ELF-1 (cell line): ENCODE data around the gene SHD.
"Not testable (repeated sequence)": the region's sequence is repeated elsewhere in the genome, so short reads cannot be mapped to it uniquely, and the experiment has no call there.

Experiments used
- DNase-seq: peaks from one replicate; pipeline ENCODE4 v3.0.0-alpha.2; 2016; ENCODE audit warnings: low read depth, low spot score

The SHD gene

DNA sequence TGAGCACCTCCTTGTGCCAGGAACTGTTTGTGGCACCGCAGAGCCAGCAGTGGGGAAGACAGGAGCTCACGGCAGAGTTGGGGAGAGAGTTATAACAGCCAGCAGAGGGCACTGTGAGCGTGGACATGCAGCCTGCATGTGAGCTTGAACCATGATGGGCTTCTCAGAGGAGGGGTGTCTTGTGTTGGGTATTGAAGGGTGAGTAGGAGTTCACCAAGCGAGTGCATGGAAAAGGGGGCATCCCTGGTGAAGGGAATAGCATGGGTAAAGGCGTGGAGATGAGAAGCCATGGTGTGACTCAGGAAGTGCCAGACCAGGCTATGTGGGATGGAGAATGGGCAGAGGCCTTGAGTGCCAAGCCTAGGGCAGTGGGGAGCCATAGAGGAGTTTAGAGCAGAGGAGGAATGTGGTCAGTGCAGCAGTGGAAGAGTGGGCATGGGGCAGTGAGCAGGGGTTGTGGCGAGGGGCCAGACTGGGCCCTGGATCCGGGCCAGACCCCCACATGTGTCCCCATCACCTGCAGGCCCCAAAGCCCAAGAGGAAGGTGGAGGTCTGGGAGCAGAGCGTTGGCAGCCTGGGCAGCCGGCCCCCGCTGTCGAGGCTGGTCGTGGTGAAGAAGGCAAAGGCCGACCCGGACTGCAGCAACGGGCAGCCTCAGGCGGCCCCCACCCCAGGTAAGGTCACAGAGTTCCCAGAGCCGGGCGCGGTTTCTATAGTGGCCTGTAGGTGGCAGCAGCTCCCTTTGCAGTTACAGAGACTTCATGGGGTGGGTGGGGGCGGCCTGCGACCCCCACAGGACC lies 11.8 kb upstream of the SHD start:
- DNase-seq: peak; percentile 87

DNA sequence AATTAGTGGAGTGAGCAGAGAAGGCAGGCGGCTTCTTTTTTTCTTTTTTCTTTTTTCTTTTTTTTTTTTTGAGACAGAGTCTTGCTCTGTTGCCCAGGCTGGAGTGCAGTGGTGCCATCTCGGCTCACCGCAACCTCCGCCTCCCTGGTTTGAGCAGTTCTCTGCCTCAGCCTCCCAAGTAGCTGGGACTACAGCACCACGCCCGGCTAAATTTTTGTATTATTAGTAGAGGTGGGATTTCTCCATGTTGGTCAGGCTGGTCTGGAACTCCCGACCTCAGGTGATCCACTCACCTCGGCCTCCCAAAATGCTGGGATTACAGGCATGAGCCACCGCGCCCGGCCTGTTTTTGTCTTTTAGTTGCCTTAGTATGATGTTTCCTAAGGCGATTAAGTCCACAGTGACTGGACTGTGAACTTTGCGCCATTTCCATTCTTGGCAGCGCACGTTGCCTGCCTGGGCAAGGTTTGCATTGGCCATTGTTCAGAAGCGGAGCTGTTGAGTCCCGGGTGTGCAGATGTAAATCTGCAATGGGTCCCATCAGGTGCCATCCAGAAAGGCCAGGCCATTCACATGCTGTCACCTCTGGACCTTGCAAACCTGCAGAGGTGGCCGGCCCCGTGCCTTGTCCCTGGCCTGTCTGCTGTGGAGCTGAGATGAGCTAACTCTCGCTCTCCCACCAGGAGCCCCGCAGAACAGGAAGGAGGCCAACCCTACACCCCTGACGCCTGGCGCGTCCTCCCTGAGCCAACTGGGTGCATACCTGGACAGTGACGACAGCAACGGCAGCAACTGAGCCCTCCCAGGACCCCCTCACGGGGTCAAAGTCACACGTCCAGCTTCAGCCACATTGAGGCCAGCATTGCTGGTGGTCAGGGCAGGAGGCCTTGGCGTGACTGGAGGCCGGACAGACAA lies 10.9 kb upstream of the SHD start:
- no peak for DNase-seq

DNA sequence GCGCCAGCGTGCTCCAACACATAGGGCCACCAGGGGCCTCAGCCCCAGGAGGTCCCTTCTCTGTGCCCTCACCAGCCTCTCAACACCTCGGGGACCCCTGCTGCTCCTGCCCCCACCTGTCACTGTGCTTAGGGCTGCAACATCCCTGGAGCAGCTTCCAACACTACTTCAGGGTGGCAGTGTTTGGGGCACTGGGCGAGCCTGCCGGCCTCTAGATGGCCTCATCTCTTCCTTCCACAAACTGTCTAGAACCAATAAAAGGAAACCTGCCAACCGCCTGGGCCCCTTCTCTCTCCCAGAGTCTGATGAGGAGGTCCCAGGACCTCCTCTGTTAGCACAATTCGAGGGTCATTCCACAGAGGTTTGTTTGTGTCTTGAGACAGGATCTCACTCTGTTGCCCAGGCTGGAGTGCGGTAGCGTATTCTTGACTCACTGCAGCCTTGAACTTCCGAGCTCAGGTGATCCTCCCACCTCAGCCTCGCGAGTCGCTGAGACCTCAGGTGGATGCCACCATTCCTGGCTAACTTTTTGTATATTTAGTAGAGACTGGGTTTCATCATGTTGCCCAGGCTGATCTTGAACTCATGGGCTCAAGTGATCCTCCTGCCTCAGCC lies 10.1 kb upstream of the SHD start:
- no peak for DNase-seq

DNA sequence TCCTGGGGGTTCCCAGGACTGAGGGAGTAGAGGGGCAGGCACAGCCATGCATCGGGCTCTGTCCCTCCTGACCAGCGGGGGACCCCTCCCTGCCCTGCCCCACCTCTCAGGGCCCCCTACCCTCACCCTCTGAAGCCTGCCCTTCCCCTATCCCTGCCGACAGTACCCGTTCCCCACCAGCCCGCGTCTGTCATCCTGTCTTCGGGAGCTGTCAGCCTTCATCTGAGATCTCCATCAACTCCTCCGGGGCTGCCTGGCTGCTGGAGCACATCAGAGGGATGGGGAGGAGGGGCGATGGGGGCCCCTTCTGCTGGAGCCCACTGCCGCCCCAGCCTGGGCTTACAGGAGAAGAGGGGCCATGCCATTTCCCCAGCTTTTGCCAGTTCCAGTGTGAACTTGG lies 6.2 kb upstream of the SHD start:
- DNase-seq: no peak

DNA sequence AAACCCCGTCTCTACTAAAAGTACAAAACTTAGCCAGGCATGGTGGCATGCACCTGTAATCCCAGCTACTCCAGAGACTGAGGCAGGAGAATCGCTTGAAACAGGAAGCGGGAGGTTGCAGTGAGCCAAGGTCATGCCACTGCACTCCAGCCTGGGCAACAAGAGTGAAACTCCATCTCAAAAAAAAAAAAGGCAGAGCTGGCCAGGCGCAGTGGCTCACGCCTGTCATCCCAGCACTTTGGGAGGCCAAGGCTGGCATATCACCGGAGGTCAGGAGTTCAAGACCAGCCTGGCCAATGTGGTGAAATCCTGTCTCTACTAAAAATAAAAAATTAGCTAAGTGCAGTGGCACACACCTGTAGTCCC lies 4.8 kb upstream of the SHD start:
- DNase-seq: not testable (repeated sequence)

DNA sequence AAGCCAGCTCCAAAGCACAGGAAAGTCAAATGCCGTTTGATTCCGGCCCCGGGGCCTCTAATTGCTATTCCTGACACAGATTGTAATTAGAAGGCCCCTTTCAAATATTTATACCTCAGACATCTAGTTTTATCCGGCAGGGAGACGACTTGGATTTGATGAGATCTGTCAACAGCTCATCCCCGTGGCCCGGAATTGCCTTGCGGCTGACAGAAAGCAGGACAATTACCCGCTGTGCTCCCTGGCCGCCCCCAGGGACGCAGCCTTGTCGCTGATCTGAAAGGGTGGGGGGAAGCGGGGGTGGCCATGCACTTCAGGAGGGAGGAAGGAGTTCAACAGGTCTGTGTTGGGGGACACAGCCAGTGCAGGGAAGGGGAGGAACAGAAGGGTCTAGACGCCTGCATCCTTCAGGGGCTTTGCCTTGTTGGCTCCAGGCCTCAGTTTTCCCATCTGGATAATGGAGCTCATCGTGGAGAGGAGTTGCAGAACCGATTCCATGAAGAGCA lies 1.8 kb upstream of the SHD start:
- DNase-seq: peak; percentile 41

DNA sequence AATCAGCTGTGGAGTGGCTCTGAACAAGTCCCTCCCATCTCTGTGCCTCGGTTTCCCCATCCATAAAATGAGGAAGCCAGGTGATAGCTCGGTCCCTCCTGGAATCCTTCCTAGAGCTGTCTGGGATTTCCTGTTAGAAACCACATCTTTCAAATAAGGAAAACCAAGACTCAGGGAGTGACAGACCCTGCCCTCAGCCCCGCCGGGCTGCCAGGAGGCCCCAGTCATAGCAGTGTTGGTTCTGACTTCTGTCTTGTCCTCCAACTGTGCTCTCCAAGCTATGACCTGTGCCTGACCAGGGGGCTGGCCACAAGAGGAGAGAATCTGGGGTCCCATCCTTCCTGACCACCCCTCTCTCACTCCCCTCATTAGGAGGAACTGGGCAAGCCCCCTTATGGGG lies 1.1 kb upstream of the SHD start:
- DNase-seq: no peak

DNA sequence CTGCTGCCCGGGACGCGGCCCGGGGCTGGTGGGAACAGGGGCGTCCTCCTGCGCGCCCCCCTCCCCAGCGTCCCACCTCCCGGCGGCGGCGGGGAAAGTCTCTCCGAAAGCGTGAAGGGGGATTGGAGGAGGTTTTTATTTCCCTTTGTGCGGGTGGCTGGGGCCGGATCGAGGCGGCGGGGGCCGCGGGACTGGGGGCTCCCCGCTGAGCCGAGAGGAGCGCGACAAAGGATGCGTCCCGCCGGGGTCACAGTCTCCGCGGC lies 132 bp downstream of the SHD start:
- no peak for DNase-seq

DNA sequence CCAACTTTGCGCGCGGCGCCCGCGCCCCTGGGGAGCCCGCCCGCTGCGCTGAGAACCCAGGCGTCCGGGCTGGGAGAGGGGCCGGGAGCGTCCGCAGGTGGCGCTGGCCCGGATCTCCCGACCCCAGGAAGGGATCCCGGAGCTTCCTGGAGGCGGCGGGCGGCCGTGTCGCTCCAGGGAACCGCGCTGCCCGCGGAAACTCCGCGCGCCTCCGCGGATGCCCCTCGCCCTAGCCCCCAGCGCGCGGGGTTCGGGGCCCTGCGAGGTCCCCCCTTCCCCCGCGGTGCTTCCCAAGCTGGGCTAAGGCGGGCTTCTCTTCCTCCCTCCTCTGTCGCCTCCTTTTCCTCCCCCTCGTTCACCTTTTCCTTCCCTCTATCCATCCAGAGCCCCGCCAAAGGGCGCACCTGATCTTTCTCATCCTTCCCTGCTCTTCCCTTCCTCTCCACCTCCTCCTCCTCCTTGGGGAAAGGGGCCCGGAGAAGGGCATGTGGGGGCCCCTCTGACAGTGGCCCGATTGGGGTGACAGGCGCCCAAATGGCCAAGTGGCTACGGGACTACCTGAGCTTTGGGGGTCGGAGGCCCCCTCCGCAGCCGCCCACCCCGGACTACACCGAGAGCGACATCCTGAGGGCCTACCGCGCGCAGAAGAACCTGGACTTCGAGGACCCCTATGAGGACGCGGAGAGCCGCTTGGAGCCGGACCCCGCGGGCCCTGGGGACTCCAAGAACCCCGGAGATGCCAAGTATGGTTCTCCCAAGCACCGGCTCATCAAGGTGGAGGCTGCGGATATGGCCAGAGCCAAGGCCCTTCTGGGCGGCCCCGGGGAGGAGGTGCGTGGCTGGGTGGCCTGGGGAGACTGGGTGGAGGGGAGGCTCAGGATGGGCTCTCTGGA lies 710 bp downstream of the SHD start:
- DNase-seq: no peak

DNA sequence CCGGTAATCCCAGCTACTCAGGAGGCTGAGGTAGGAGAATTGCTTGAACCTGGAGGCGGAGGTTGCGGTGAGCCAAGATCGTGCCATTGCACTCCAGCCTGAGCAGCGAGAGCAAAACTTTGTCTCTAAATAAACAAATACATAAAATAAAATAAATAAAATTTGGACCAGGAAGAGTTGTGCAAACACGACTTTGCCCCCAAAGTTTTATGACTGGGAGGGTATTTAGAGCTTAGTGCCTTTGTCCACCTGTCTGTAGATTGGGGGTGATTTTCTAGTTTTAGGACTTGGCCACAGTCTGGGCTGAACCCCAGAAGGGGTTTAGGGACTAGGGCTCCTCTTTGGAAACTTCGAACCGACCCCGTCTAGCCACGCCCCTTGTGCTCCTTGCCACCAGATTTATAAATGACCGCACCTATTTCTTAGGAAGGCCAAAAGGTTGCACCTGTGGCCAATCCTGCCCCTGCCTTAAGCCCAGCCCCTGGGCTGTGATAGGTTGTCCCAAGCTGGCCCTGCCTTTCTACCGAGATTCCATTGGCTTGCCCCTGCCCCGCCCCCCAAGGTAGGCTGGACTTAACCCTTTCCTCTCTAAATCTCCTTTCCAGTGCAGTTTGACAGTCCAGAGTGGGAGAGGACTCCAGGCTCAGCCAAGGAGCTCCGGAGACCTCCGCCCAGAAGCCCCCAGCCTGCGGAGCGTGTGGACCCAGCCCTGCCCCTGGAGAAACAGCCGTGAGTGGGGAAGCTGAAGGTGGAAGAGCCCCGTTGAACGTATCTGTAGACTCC lies 5.3 kb downstream of the SHD start:
- DNase-seq: peak; percentile 93

DNA sequence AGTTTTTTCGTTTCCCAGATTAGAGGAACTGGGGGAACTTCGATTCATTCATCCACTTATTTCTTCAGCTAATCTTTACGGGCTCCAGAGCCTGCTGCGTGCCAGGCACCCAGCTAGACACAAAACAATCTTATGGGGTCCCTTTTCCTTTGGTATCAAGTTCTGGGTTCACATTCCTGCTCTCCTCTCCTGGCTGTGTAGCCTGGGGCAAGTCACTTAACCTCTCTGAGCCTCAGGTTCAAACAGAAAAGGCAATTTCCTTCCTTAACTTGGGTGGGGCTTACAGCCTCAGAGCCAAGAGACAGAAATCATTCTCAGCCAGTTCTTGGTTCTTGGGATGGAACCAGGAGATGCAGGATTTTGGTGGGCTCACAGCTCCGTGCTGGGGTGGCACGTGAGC lies 5.9 kb downstream of the SHD start:
- DNase-seq: no peak

DNA sequence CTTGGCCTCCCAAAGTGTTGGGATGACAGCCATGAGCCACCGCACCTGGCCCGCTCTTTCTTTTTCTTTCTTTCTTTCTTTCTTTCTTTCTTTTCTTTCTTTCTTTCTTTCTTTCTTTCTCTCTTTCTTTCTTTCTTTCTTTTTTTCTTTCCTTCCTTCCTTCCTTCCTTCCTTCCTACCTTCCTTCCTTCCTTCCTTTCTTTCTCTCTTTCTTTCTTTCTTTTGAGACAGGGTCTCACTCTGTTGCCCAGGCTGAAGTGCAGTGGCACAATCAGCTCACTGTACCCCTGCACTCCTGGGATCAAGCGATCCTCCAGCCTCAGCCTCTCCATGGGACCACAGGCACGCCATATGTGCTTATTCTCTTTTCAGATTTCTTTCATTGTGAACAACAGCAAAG lies 7.1 kb downstream of the SHD start:
- not testable (repeated sequence) for DNase-seq

DNA sequence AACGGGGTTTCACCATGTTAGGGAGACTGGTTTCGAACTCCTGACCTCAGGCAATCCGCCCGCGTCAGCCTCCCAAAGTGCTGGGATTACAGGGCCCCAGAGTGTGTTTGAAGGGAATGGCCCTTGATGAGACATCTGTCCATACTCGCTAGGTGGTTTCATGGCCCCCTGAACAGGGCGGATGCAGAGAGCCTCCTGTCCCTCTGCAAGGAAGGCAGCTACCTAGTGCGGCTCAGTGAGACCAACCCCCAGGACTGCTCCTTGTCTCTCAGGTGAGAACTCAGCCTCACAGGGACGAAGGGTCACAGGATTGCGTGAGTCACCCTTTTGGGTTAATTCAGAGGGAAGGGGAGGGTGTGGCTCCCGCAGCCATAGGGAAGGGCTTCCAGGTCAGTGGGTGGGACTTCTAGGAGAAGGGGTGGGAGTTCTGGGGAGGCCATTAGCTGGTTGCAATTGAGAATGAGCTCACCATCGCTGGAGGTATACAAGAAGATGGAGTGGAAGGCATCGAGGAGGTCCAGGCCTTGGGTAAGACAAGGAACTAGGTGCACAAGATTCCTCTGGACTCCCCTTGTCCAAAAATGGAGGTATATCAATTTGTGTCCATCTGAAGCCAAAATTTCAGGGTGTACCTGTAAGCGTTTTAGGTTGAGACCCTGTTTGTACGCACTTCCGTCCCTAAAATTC lies 9.2 kb downstream of the SHD start:
- peak; percentile 44 for DNase-seq

DNA sequence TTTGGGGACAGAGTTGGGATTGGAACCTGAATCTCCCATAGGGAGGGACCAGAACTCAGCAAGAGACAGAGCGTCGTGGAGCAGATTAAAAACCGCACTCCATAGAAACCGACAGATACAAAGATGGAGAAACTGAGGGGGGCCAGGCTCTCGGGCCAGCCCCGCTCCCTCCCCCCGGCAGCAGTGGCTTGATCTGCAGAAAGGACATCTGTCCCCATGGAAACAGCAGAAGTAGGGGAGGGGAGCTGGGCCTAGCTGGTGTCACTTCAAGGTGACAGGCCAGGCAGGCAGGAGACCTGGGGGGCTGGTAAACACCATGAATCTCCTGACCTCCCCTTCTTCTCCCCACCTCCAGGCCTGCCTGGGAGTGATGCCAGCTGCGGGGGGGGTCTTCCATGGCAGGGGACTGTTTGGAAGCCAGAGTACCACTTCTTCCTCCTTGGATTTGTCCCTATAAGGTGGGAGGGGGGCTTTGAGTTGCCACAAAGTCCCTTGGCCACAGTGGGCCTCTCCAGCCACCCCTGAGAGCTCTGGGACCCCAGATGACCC lies 12.2 kb downstream of the SHD start:
- no peak for DNase-seq

DNA sequence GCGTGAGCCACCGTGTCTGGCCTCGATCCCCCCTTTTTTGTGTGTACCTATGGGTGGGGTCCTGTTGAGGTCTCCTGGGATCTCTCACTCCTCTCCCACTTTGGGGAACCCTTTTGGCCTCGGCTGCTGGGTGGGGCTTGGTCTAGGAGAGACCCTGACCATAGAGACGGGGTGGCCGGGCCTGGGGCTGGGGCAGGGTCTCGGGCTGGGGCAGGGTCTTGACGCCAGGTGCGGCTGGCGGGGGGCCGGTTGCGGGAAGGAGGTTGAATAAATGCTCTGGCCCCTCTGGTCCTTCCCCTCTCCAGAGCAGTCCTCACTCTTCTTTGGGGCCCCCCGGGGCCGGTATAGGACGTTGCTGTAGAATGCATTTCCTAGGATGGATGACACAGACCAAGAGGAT lies 13.4 kb downstream of the SHD start:
- no peak for DNase-seq

DNA sequence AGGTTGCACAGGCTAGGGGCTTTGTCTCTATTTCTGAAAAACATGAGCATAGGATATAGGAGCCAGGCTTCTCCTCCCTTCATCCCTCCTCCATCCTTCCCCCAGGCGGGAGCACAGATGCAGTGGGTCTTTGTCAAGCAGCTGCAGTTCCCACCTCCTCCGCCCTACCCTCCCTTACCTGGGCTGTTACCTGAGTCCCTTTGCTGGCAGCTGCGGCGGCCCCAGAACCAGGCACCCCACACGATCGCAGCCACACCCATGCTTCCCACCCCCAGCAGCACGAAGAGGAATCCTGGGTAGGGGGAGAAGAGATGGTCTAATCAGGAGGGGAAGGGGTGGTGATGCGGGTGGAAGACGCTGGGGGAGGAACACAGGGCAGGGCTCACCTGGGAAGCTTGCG lies 15.3 kb downstream of the SHD start:
- no peak for DNase-seq

DNA sequence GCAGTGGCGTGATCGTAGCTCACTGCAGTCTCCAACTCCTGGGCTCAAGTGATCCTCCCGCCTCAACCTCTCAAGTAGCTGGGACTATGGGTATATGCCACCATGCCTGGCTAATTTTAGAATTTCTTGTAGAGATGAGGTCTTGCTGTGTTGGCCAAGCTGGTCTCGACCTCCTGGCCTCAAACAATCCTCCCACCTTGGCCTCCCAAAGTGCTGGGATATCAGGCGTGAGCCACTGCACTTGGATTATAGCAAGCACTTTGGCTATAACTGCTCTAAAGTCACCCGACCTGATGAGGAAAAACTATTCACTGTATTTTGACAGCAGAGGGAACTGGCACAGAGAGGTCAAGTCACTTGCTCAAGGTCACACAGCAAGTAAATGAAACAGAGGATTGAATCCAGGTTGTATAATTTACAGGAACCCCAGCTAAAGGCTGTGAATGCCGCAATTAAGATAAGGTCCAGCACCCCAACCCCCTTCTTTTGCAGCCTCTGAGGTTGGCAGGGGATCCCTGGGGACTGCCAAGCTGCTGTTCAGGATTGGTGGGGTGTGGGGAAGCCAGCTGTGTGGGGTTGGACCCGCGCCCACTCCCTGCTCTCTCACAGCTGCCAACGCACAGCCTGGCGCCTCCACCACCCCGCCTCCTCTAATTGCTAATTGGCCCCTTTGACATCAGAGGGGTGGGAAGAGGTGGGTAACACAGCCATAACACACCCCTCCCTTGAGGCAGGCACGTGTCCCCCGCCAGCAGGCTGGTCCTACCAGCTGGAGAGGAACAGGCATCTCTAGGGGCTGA lies 17.1 kb downstream of the SHD start:
- peak; percentile 46 for DNase-seq

DNA sequence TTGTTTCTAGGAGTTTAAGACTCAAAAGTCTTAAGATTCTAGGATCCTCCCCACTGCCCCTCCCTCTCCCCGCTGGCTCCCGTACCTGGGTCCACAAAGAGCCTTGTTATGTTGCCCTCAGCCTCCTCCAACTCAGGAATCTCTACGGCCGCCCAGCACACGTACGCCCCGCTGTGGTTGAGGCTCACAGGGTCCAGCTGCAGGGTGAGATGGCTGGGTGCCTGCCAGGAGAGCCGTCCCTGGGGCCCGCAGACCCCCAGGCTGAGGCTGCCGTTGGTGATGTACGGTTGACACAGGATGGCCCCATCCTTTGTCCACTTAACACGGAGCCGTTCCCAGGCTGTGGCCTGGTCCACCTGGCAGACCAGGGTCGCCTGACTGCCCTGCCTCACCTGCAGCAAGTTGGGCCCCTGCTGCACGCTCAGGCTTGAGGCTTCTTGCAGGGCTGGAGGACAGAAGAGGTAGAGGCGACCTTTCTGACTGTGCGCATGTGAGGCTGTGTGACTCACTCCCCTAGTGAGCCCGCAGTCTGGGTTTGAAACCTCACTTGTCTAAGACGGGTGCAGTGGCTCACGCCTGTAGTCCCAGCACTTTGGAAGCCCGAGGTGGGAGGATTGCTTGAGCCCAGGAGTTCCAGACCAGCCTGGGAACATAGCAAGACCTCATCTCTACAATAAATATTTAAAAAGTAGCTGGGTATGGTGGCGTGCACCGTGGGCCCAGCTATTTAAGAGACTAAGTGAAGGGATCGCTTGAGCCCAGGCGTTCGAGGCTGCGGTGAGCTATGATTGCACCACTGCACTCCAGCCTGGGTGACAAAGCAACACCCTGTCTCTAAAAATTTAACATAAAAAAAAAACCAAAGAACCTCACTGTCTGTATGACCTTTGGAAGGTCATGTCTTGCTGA lies 19.1 kb downstream of the SHD start:
- DNase-seq: no peak
